Left ventricle myocardium inferior (tissue), 1 donor: Measurements from ENCODE around the gene CGREF1. TPM values are rescaled to one million over a fixed set of nuclear protein-coding genes. Genes with fewer than 3 reads are reported as not detected.
A peak's percentile ranks its signal among the peaks of the same experiment; 100 is the strongest.

Experiments used
- DNase-seq: peaks from one replicate; pipeline ENCODE4 v3.0.0-alpha.2; 2020
- H3K27ac ChIP-seq: fragments of 200-600 bp; replicated peaks from 2 replicates; pipeline ENCODE4 v1.8.0; 2021
- H3K27me3 ChIP-seq: fragments of 200-600 bp; 2 replicates; pipeline ENCODE4 v1.8.0; 2021; ENCODE audit warnings: low read depth
- H3K36me3 ChIP-seq: fragments of 200-600 bp; 2 replicates; pipeline ENCODE4 v1.8.0; 2021
- H3K4me1 ChIP-seq: fragments of 200-600 bp; 2 replicates; pipeline ENCODE4 v1.8.0; 2021
- H3K4me3 ChIP-seq: fragments of 200-600 bp; 2 replicates; pipeline ENCODE4 v1.8.0; 2021; ENCODE audit warnings: mild to moderate bottlenecking, moderate library complexity
- H3K9me3 ChIP-seq: fragments of 200-600 bp; replicated peaks from 2 replicates; pipeline ENCODE4 v1.8.0; 2021
- CTCF ChIP-seq: fragments of 200-600 bp; IDR thresholded peaks from 2 replicates; pipeline ENCODE4 v1.8.0; 2021; ENCODE audit warnings: antibody characterized with exemption, mild to moderate bottlenecking, borderline replicate concordance
- intact Hi-C: fragments of 100-400 bp; cut with micrococcal nuclease; formaldehyde crosslinking; loops from one replicate; pipeline ENCODE4 v1.11.0; 2022
- total RNA-seq: library from RNA; stranded (reverse); fragmentation: NEBNext Ultra II Directional; extraction: Animal tissue kit (Norgen Biotek cat#: 25700); gene quantifications from one replicate; pipeline ENCODE4 v1.2.1, GENCODE V29; 2021
- donor health status: DM: no; HTN: yes; CAD: no; lungs with severe emphysema.

CGREF1 gene
- total RNA-seq, 1 donor from 2014 or later = 0.80 TPM

- Histone ChIP-seq H3K9me3 (no peaks in the 10 kb centered on the region), H3K36me3 (no peaks in the 10 kb centered on the region), H3K27ac (no peak overlapping the region), H3K4me1 (peaks cover 29% of the 10 kb centered on the region), H3K27me3 (no peaks in the 10 kb centered on the region), H3K4me3 (no peak overlapping the region)
- no peak for TF ChIP-seq CTCF
- DNase-seq = no peak
- intact Hi-C loops = loop anchor here (10.0 kb wide), 1 partner anchor 125 kb away; no protein-coding TSS in a partner anchor
These were observed 29.6 kb downstream of the CGREF1 start for GRCh38 chr2:27089111-27089954.

GRCh38 chr2:27088634-27089033 lies 30.3 kb downstream of the CGREF1 start:
- no peak overlapping the region for H3K4me3 ChIP-seq
- no peak for DNase-seq

GRCh38 chr2:27087823-27088410 lies 31.0 kb downstream of the CGREF1 start:
- Histone ChIP-seq H3K27ac (no peak overlapping the region), H3K36me3 (no peaks in the 10 kb centered on the region), H3K27me3 (no peaks in the 10 kb centered on the region), H3K4me1 (peaks cover 35% of the 10 kb centered on the region), H3K4me3 (peak overlapping the region; percentile 84), H3K9me3 (no peaks in the 10 kb centered on the region)
- DNase-seq = no peak
- intact Hi-C loops = loop anchor here (10.0 kb wide), 1 partner anchor 123 kb away; no protein-coding TSS in a partner anchor
- TF ChIP-seq CTCF = no peak

More at GRCh38 chr2:27088634-27089033, 30.3 kb downstream of the CGREF1 start:
- Histone ChIP-seq H3K9me3 (no peaks in the 10 kb centered on the region), H3K4me1 (peaks cover 35% of the 10 kb centered on the region), H3K27ac (no peak overlapping the region), H3K27me3 (no peaks in the 10 kb centered on the region), H3K36me3 (no peaks in the 10 kb centered on the region)
- intact Hi-C loops = loop anchor here (10.0 kb wide), 1 partner anchor 124 kb away; no protein-coding TSS in a partner anchor
- no peak for TF ChIP-seq CTCF

GRCh38 chr2:27086724-27087593 lies 32.0 kb downstream of the CGREF1 start, which contains the start of gene KHK:
Gene KHK, plus strand, starts transcription at chr2:27086772. Its CDS starts 488 bp downstream, at chr2:27087260.
- H3K4me1 ChIP-seq = peaks cover 43% of the 10 kb centered on the region
- peak; percentile 61 for DNase-seq
- TF ChIP-seq CTCF = peak; percentile 33

More at GRCh38 chr2:27086724-27087593, 32.0 kb downstream of the CGREF1 start, which contains the start of gene KHK:
- Histone ChIP-seq H3K36me3 (no peaks in the 10 kb centered on the region), H3K27ac (peak within 1 kb of the TSS; percentile 97), H3K4me3 (peak within 1 kb of the TSS; percentile 84), H3K27me3 (no peaks in the 10 kb centered on the region), H3K9me3 (no peaks in the 10 kb centered on the region)
- intact Hi-C loops = loop anchor here (10.0 kb wide), 1 partner anchor 122 kb away; no protein-coding TSS in a partner anchor
